Measurements from ENCODE around the gene WBP1L.

Gene WBP1L

DNA sequence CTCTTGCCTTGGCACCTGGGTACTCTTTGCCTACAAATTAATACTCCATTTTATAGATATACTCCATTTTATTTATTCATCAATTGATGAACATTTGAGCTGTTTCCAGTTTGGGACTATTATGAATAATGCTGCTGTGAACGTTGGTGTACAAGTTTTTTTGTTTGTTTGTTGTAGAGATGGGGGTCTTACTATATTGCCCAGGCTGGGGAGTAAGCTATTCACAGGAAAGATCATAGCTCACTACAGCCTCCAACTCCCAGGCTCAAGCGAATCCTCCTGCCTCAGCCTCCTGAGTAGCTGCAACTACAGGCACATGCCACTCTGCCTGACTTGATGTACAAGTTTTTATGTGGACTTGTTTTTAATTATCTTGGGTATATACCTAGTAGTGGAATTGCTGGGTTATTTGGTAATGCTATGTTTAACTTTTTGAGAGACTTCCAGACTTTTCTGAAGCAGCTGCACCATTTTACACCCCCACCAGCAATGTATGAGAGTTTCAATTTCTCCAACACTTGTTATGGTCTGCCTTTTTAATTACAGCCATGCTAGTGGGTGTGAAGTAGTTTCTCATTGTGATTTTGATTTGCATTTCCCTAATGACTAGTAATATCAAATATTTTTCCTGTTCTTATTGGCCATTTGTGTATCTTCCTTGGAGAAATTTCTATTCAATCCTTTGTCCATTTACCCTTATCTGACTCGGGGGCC, 15.9 kb downstream of the WBP1L start:
- DNase-seq (ENCODE audit: low read depth) = no peak

- no peak for DNase-seq (ENCODE audit: low read depth)
Measured at GRCh38 chr10:102761981-102762380, 18.2 kb downstream of the WBP1L start.

DNA sequence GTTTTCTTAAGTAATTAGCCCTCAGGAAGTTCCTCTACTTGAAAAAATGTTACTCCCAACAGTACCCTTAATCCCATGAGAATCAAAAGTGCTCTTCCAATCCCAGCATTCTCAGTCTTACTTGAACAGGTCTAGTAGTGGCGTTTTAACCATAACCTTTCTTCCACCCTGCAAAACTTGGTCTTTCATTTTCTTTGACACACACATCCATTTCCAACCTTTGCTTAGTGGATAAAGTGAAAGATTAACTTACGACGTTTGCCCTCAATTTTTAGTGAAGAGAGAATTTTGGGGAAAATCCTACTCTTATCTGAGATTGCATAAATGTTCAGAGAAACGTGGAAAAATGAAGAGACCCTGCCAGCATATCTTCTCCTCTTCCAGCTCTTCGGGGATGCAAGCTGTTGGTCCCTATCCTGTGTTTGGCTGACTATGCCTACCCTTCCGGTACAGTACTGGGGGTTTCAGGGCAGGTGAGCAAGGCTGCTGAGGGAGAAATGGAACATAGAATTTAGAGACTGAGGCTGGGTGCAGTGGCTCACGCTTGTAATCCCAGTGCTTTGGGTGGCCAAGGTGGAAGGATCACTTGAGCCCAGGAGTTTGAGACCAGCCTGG, 18.8 kb downstream of the WBP1L start:
- DNase-seq (ENCODE audit: low read depth) = no peak

- no peak for DNase-seq (ENCODE audit: low read depth)
Measured at GRCh38 chr10:102763037-102763607, 19.4 kb downstream of the WBP1L start.

GRCh38 chr10:102764470-102765161, 20.9 kb downstream of the WBP1L start:
- DNase-seq (ENCODE audit: low read depth) = no peak

DNA sequence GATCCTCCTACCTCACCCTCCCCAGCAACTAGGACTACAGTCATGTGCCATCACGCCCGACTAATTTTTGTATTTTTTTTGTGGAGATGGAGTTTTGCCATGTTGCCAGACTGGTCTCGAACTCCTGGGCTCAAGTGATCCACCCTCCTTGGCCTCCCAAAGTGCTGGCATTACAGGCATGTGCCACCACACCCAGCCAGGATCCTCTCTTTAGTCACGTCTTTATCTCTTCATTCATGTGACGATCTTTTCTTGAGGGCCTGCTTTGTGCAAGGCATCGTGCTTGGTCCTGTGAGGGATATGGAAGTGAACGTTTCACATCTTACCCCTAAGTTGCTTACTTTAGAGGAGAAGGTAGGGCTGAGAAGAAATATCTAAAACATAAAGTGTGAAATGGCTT, 21.6 kb downstream of the WBP1L start:
- no peak for DNase-seq (ENCODE audit: low read depth)

- DNase-seq (ENCODE audit: low read depth) = no peak
Measured at GRCh38 chr10:102767428-102768160, 23.8 kb downstream of the WBP1L start.

DNA sequence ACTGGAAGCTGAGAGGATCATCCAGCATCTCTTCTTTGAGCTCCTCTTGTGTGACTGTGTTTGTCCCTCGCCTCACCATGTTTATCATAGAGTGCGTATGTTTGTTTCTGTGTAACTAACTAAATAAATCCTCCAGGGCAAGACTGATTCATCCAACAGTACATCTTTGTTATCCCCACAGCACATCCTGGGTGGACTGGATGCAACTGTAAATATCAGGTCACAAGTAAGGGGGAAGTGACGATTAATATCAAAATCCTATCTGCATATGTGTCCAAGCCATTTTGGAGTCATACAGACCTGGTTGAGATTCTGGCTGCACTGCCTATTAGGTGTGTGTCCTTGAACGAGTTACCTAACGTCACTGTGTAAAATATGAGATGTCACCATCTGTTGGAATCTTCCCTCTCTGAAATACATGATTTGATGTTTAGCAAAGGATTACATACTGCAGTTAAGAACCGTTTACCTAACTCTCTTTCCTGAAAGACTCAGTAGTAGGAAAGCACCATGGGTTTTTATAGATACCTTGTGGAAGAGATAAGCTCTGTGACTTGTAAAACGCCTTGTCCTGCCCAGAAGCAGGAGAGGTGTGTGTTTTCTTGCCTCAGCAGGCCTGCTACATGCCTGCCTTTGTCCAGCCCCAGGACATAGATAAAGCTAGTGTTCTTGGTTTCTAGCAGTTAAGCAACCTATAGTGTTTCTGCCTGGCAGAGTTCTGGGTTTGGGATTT, 25.8 kb downstream of the WBP1L start:
- DNase-seq (ENCODE audit: low read depth) = no peak

DNA sequence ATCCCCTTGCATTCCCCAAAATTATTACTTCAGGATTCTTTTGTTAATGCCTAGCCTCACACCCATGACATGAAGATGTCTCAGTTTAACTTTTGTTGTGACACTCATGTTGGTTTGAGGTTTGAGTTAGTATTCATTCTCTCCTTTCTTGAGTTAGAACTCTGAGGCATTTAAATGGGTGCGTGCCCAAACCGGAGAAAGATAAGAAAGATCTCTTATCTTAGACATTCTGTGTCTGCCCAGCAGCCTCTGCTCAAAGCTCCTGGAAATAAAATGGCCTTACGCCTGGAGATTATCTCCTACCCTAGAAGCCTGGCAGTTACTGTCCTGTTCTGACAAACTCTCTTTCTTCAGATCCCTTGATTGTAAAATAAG, 26.3 kb downstream of the WBP1L start:
- DNase-seq (ENCODE audit: low read depth) = no peak

DNA sequence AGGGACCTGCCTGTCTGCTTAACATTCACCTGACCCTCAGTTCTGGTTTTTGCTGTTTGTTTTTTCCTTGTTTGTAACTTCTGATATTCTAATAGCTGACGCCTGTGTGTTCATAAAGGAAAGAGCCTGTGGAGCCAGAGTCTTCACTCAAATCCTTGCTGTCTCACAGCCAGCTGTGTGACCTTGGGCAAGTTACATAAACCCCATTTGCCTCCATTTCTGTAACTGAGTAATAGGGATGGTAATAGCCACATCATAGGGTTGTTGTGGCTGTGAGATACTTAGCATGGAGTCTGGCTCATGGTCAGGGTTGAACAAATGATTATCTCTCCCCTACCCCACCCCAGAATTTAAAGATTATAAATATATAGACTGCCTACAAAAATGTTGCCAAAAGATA, 27.0 kb downstream of the WBP1L start:
- no peak for DNase-seq (ENCODE audit: low read depth)

- no peak for DNase-seq (ENCODE audit: low read depth)
Measured at GRCh38 chr10:102773320-102773719, 29.6 kb downstream of the WBP1L start.

DNA sequence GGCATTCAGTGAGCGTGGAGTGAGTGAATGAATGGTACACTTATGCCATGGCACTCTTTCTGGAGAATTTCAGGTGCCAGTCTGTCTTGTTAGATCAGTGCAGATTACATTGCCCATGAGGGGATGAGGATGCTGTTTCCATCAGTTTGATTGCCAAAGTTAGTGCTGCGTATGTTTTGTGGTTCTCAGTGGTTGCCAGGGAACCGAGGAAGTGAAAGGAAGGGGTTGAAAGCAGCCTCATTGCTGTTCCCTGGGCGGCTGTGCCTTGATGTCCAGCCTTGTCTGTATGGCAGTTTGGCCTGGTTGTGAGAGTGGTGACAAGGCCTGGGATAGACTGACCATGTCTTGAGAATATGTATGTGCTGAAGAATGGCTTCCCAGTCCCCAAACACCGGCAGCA, 30.2 kb downstream of the WBP1L start:
- DNase-seq (ENCODE audit: low read depth) = no peak

- no peak for DNase-seq (ENCODE audit: low read depth)
Measured at GRCh38 chr10:102775201-102775934, 31.6 kb downstream of the WBP1L start.

GRCh38 chr10:102775935-102776669, 32.4 kb downstream of the WBP1L start:
- DNase-seq (ENCODE audit: low read depth) = no peak

DNA sequence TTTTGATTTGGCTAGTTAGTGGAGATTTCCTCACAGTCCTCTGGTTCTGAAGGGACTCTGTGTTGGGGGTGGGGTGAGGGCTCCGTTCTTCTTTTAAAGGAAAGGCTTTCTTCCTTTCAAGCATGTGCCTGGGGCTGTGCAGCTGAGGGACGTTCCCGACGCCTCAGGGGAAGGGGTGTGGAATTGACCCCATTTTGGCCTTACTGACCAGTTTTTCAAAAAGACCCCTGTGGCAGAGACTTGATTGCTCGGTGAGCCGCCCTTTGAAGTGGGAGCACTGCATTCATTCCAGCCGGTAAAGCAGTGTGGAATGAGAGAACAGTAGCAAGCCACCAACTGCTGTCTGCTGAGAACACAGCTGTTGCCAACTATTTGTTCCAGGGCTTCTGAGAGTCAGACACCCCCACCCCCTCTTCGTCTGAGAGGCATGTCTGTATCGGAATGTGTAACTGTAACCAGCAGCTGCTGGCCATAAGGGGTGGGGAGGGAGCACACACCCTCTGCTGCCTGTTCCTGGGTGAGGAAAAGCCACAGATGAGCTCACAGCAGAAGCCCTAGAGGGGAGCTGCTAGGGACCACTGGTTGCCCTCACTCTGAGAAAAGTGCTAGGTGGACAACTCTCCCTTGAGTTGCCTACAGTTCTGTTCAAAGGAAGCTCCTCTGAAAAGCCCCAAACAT, 33.2 kb downstream of the WBP1L start:
- no peak for DNase-seq (ENCODE audit: low read depth)

GRCh38 chr10:102777711-102778453, 34.1 kb downstream of the WBP1L start:
- no peak for DNase-seq (ENCODE audit: low read depth)

- no peak for DNase-seq (ENCODE audit: low read depth)
Measured at GRCh38 chr10:102778781-102779180, 35.0 kb downstream of the WBP1L start.

DNA sequence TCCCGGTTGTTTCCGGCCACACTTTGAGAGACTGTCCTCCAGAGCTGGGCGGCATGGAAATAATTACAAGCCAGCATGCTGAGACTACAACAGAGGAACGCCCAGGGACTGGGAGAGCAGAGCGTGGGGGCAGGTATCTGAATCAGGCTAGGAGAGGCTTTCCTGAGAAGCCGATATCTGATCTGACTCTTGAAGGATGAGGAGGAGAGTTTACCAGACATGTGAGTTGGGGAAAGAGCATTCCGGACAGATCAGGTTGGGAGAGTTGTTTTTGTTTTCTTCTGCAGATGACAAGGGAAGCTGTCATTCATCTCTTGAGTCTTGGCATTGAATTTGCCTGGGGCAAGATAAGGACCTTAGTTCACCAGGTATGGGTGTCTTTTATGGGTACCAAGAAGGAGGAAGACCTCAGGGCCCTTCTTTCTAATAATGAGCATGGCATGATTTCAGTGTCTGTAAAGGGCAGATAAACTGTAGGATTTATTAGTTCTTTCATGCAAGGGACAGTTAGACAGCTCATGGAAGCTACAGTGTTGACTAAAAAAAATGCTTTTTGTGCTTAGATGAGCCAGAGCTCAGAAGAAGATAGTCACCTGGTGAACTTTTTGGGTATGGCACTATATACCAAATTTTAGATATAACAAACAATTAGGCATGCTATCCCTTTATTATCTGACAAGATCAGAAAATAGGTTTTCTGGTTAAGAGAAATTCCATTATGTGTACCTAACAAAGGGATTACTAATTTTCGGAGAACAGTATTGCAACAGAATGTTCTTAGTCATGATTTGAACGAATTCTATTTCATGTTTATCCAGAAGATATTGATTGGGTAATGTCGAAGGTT, 36.2 kb downstream of the WBP1L start:
- no peak for DNase-seq (ENCODE audit: low read depth)

Data from CMK (cell line).